CD4-positive, CD25-positive, alpha-beta regulatory T cell (primary cell): ENCODE data around the gene ATG10. TPM values are rescaled to one million over a fixed set of nuclear protein-coding genes. Genes with fewer than 3 reads are reported as not detected.
"Not testable (repeated sequence)": the region's sequence is repeated elsewhere in the genome, so short reads cannot be mapped to it uniquely, and the experiment has no call there.

ENCODE experiments used
- ATAC-seq, 2 donors: fragments of 150-1000 bp; cut with Tn5 transposase; one replicate each; pipeline ENCODE4 v1.10.0; 2021; ENCODE audit warnings: low read depth in 2 of 2, moderate number of reproducible peaks in 2 of 2, moderate library complexity in 1 of 2
- DNase-seq, 3 donors: peaks; one replicate each; pipeline versions ENCODE4 v3.0.0 to v3.0.0-alpha.2; 2012 to 2022; ENCODE audit warnings: mixed read lengths in 1 of 3
- H3K27ac ChIP-seq: one replicate; pipeline ENCODE4 v1.7.0; 2013; ENCODE audit warnings: mild to moderate bottlenecking, low read length; ENCODE audit not compliant: insufficient read depth, poor library complexity, severe bottlenecking
- H3K27me3 ChIP-seq: one replicate; pipeline ENCODE4 v1.7.0; 2013; ENCODE audit warnings: low read length; ENCODE audit not compliant: control insufficient read depth, insufficient read depth
- H3K36me3 ChIP-seq: one replicate; pipeline ENCODE4 v1.7.0; 2013; ENCODE audit warnings: mild to moderate bottlenecking, low read length, moderate library complexity; ENCODE audit not compliant: control insufficient read depth, insufficient read depth
- H3K4me1 ChIP-seq: 2 replicates; pipeline ENCODE4 v1.7.0; 2013; ENCODE audit warnings: mild to moderate bottlenecking, low read length; ENCODE audit not compliant: insufficient read depth, control insufficient read depth, poor library complexity, severe bottlenecking
- H3K4me3 ChIP-seq: one replicate; pipeline ENCODE4 v1.7.0; 2013; ENCODE audit warnings: low read depth, mild to moderate bottlenecking, low read length, moderate library complexity
- H3K9me3 ChIP-seq, 2 experiments: 1 replicate in 1 of 2; 2 replicates in 1 of 2; pipeline ENCODE4 v1.7.0; 2013; ENCODE audit warnings: low read length in 2 of 2, mild to moderate bottlenecking in 1 of 2, moderate library complexity in 1 of 2; ENCODE audit not compliant: control insufficient read depth in 2 of 2
- H3K27ac Mint-ChIP-seq, 3 donors: one replicate each; pipeline ENCODE4 v1.8.0; 2020 to 2022; ENCODE audit warnings: mild to moderate bottlenecking in 3 of 3, mixed read lengths in 3 of 3, moderate library complexity in 2 of 3
- H3K27me3 Mint-ChIP-seq: one replicate; pipeline ENCODE4 v1.8.0; 2022; ENCODE audit warnings: mild to moderate bottlenecking, mixed read lengths
- H3K36me3 Mint-ChIP-seq: one replicate; pipeline ENCODE4 v1.8.0; 2020; ENCODE audit warnings: mixed read lengths
- H3K4me1 Mint-ChIP-seq, 4 donors: one replicate each; pipeline ENCODE4 v1.8.0; 2020 to 2022; ENCODE audit warnings: mixed read lengths in 4 of 4, mild to moderate bottlenecking in 1 of 4
- H3K4me3 Mint-ChIP-seq, 4 donors: one replicate each; pipeline ENCODE4 v1.8.0; 2020 to 2022; ENCODE audit warnings: mild to moderate bottlenecking in 4 of 4, mixed read lengths in 4 of 4, moderate library complexity in 3 of 4
- H3K9me3 Mint-ChIP-seq, 7 donors: one replicate each; pipeline ENCODE4 v1.8.0; 2020 to 2022; ENCODE audit warnings: mixed read lengths in 7 of 7, mild to moderate bottlenecking in 3 of 7, moderate library complexity in 2 of 7
- polyA plus RNA-seq, 4 donors: library from polyadenylated mRNA; unstranded; fragments of 300-500 nt; fragmentation: Illumina TruSeq; gene quantifications; one replicate each; pipeline ENCODE4 v1.2.3, GENCODE V29; 2021
- total RNA-seq: library from RNA; stranded (reverse); gene quantifications from one replicate; pipeline ENCODE4 v1.2.3, GENCODE V29; 2022

Gene ATG10
- total and polyA plus RNA-seq, 5 donors from 2014 or later, result 7.5 to 13.2 (median 9.3) TPM

DNA sequence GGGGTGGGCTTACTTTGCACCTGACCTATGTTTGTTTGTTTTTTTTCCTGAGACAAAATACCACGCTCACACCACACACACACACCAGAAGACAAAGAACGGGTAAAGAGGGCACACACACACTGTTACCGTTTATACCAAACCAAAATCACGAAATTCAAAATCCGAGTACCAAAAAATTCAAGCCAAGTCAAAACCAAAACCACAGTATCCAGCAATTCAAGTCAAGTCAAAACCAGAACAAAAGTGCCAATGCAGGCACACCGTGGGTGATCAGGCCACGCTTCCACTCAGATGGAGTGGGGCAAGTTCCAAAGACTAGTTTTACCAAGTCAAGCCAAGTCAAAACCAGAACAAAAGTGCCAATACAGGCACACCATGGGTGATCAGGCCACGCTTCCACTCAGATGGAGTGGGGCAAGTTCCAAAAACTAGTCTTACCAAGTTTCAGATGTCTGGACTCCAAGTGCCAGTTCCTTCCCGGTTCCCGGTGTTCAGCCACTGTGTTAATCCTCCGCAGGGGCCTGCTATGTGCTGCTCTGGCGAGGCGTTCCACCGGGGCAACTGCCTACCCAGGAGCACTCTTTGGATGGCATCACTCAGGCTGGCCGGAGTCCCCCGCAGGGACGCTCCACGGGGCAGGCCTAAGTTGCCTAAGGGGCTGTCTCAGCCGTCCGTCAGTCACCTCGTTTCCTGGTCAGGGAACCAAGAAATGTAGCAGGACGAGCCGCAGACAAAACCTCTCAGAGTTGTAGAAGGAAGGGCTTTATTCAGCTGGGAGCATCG is 300.9 kb downstream of the ATG10 start:
- not testable (repeated sequence) for H3K27ac ChIP-seq, H3K9me3 Mint-ChIP-seq, H3K27me3 ChIP-seq, ATAC-seq, H3K4me3 ChIP-seq, H3K9me3 ChIP-seq, H3K27me3 Mint-ChIP-seq, DNase-seq
- Histone ChIP-seq H3K4me1 (peaks cover 16% of the 10 kb centered on the region), H3K36me3 (peaks cover 28% of the 10 kb centered on the region)
- Mint-ChIP-seq H3K27ac (peak overlapping the region in 2 of 3 donors; percentile 35 to 79), H3K4me1 (peaks cover 9 to 27% (median 20%) of the 10 kb centered on the region in 4 donors), H3K4me3 (peak overlapping the region in 1 of 4 donors; percentile 87), H3K36me3 (peaks cover 35% of the 10 kb centered on the region)

GRCh38 chr5:82273426-82273825 is 301.6 kb downstream of the ATG10 start:
- H3K27ac Mint-ChIP-seq, H3K27me3 Mint-ChIP-seq, H3K27me3 ChIP-seq, H3K9me3 Mint-ChIP-seq, H3K27ac ChIP-seq, H3K4me3 Mint-ChIP-seq, H3K4me3 ChIP-seq, H3K9me3 ChIP-seq, ATAC-seq, DNase-seq: not testable (repeated sequence)
- Mint-ChIP-seq H3K4me1 (peaks cover 12 to 32% (median 23%) of the 10 kb centered on the region in 4 donors), H3K36me3 (peaks cover 31% of the 10 kb centered on the region)
- peaks cover 21% of the 10 kb centered on the region for H3K4me1 ChIP-seq
- peaks cover 28% of the 10 kb centered on the region for H3K36me3 ChIP-seq

DNA sequence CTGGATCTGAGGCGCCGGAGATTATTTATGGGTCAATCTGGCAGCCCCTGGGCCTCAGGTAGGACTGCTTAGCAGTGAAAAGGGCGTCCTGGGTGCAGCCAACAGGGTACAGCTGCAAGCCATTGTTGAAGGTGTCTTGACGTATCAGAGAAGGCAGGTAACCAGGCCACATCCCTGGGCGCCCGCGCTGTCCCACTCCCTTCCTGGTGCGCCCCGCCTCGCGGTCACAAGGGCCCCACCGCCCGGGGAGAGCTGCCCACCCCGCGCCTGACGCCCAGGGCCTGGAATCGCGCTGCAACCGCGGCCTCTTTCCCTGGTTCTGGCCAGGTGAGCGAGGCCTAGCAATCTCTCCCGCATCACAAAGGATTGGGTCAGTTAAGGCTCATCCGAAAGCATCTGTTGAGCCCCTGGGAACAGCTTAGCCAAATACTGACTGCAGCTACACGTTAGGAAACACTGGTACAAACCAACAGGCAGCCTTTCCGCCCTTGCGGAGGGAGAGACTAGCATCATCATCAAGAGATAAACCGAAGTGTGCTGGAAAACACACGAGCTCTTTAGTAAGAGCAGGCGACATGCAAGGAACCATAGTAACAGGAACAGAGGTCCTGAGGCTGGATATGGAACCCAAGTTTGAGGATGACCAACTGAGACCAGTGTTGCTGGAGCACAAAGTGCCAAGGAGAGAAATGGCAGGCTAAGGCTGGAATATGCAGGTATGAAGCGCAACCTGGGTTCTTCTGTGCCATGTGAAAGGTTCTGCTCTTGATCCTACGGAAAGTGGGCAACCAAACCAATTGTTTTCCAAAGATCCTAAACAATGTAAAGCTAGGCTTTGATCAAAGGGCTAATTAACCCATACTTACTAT is 302.8 kb downstream of the ATG10 start:
- H3K27ac Mint-ChIP-seq, result no peak overlapping the region
- no peak for DNase-seq
- Histone ChIP-seq H3K27ac (no peak overlapping the region), H3K4me1 (peaks cover 30% of the 10 kb centered on the region), H3K27me3 (no peaks in the 10 kb centered on the region), H3K9me3 (no peaks in the 10 kb centered on the region), H3K4me3 (no peak overlapping the region), H3K36me3 (peaks cover 28% of the 10 kb centered on the region)
- ATAC-seq, result no peak
- no peaks in the 10 kb centered on the region for H3K27me3 Mint-ChIP-seq
- H3K4me3 Mint-ChIP-seq, result peak overlapping the region in 1 of 4 donors; percentile 64
- peaks cover 14 to 40% (median 29%) of the 10 kb centered on the region in 4 donors for H3K4me1 Mint-ChIP-seq
- H3K36me3 Mint-ChIP-seq, result peaks cover 25% of the 10 kb centered on the region
- peaks cover 0 to 2% (median 0%) of the 10 kb centered on the region in 7 donors for H3K9me3 Mint-ChIP-seq

DNA sequence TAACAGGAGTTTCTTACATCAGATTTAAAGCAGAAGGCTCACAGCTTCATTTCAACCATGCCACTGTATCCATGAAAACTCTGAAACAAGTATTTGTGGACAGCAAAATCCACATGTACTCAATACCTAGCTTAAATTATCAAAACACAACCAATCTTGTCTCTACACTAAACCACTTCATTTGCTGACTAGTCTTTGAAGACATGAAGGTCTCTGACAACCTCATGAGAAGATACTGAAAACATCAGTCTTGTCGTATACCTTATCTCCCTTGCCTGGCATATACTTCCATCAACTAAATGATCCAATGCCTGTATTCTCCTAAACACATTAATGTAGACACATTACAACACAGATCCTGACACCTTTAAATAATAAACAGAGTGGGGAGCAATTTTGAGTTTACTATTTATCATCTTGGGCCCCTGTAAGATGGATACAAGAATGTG is 303.4 kb downstream of the ATG10 start:
- Mint-ChIP-seq H3K4me1 (peaks cover 14 to 40% (median 29%) of the 10 kb centered on the region in 4 donors), H3K36me3 (peaks cover 25% of the 10 kb centered on the region), H3K27ac (no peak overlapping the region), H3K27me3 (no peaks in the 10 kb centered on the region), H3K9me3 (no peaks in the 10 kb centered on the region), H3K4me3 (peak overlapping the region in 1 of 4 donors; percentile 57)
- DNase-seq (no peak), ATAC-seq (no peak)
- H3K27ac ChIP-seq, result no peak overlapping the region
- peaks cover 28% of the 10 kb centered on the region for H3K36me3 ChIP-seq
- no peaks in the 10 kb centered on the region for H3K9me3 ChIP-seq
- H3K27me3 ChIP-seq, result no peaks in the 10 kb centered on the region
- H3K4me1 ChIP-seq, result peaks cover 30% of the 10 kb centered on the region
- H3K4me3 ChIP-seq, result no peak overlapping the region

GRCh38 chr5:82276800-82277612 is 305.2 kb downstream of the ATG10 start:
- Histone ChIP-seq H3K27me3 (no peaks in the 10 kb centered on the region), H3K36me3 (peaks cover 28% of the 10 kb centered on the region), H3K9me3 (no peaks in the 10 kb centered on the region), H3K4me3 (peak overlapping the region; percentile 95), H3K4me1 (peaks cover 30% of the 10 kb centered on the region), H3K27ac (peak overlapping the region; percentile 74)
- peaks cover 25% of the 10 kb centered on the region for H3K36me3 Mint-ChIP-seq
- H3K27ac Mint-ChIP-seq, result peak overlapping the region; percentile 97 to 100 (median 98)
- no peaks in the 10 kb centered on the region for H3K9me3 Mint-ChIP-seq
- H3K4me3 Mint-ChIP-seq, result peak overlapping the region; percentile 91 to 100 (median 94)
- H3K27me3 Mint-ChIP-seq, result no peaks in the 10 kb centered on the region
- peaks cover 14 to 48% (median 30%) of the 10 kb centered on the region in 4 donors for H3K4me1 Mint-ChIP-seq
- DNase-seq, result no peak
- no peak for ATAC-seq

GRCh38 chr5:82277613-82277986 is 305.8 kb downstream of the ATG10 start:
- Histone ChIP-seq H3K4me1 (peaks cover 30% of the 10 kb centered on the region), H3K4me3 (peak overlapping the region; percentile 95), H3K27ac (peak overlapping the region; percentile 74), H3K27me3 (no peaks in the 10 kb centered on the region), H3K9me3 (no peaks in the 10 kb centered on the region), H3K36me3 (peaks cover 28% of the 10 kb centered on the region)
- peaks cover 22% of the 10 kb centered on the region for H3K36me3 Mint-ChIP-seq
- peaks cover 14 to 45% (median 26%) of the 10 kb centered on the region in 4 donors for H3K4me1 Mint-ChIP-seq
- ATAC-seq, result no peak
- peak overlapping the region; percentile 97 to 100 (median 98) for H3K27ac Mint-ChIP-seq
- H3K9me3 Mint-ChIP-seq, result no peaks in the 10 kb centered on the region
- DNase-seq, result no peak
- no peaks in the 10 kb centered on the region for H3K27me3 Mint-ChIP-seq
- peak overlapping the region; percentile 91 to 100 (median 94) for H3K4me3 Mint-ChIP-seq
